H1 (cell line): ENCODE results near the gene TTI1.

Experiments
- CHD1 ChIP-seq: IDR thresholded peaks from 2 replicates; pipeline ENCODE4 v1.6.1; 2012; ENCODE audit warnings: low read depth, low read length, improper control_type of control experiment
- CHD2 ChIP-seq: IDR thresholded peaks from 2 replicates; pipeline ENCODE4 v1.6.1; 2012; ENCODE audit warnings: low read length, improper control_type of control experiment
- CTCF ChIP-seq, 3 experiments: IDR thresholded peaks; 1 replicate in 2 of 3; 2 replicates in 1 of 3; pipeline versions ENCODE4 v1.5.1 to v1.6.1; 2011; ENCODE audit warnings: low read length in 3 of 3, mild to moderate bottlenecking in 3 of 3, inconsistent platforms in 2 of 3, low read depth in 1 of 3, moderate library complexity in 1 of 3; ENCODE audit not compliant: insufficient read depth in 1 of 3; ENCODE audit errors: control extremely low read depth in 1 of 3
- EGR1 ChIP-seq: IDR thresholded peaks from 2 replicates; pipeline ENCODE4 v1.6.1; 2011; ENCODE audit warnings: low read depth, low read length, borderline replicate concordance
- EZH2 ChIP-seq: fragments of 200-600 bp; sonication (generic); IDR thresholded peaks from 2 replicates; pipeline ENCODE4 v1.7.1; 2012; ENCODE audit warnings: low read depth, mild to moderate bottlenecking, moderate library complexity, low read length, inconsistent platforms; ENCODE audit not compliant: severe bottlenecking
- FOSL1 ChIP-seq: IDR thresholded peaks from 2 replicates; pipeline ENCODE4 v1.6.1; 2011; ENCODE audit warnings: mild to moderate bottlenecking, low read depth, low read length, moderate library complexity; ENCODE audit not compliant: insufficient read depth
- NANOG ChIP-seq: IDR thresholded peaks from 2 replicates; pipeline ENCODE4 v1.6.1; 2011; ENCODE audit warnings: low read length, low read depth, mild to moderate bottlenecking, inconsistent platforms; ENCODE audit not compliant: insufficient read depth, poor library complexity, severe bottlenecking
- POLR2A ChIP-seq, 2 experiments: IDR thresholded peaks; 1 replicate in 1 of 2; 2 replicates in 1 of 2; pipeline ENCODE4 v1.6.1; 2011; ENCODE audit warnings: low read depth in 2 of 2, low read length in 2 of 2, mild to moderate bottlenecking in 2 of 2; ENCODE audit errors: control extremely low read depth in 1 of 2
- POLR2AphosphoS5 ChIP-seq: IDR thresholded peaks from 2 replicates; pipeline ENCODE4 v1.6.1; 2011; ENCODE audit warnings: low read depth, low read length
- USF2 ChIP-seq: IDR thresholded peaks from 2 replicates; pipeline ENCODE4 v1.6.1; 2011; ENCODE audit warnings: low read length, improper control_type of control experiment
- ZNF274 ChIP-seq: IDR thresholded peaks from 2 replicates; pipeline ENCODE4 v1.7.0; 2012; ENCODE audit warnings: low read length, borderline replicate concordance; ENCODE audit errors: extremely low read depth
- TF ChIP-seq, protein P1 (sequence below): IDR thresholded peaks from 2 replicates; pipeline ENCODE4 v1.6.1; 2012; ENCODE audit warnings: low read length, inconsistent platforms
- TF ChIP-seq, protein P2 (sequence below): IDR thresholded peaks from 2 replicates; pipeline ENCODE4 v1.6.1; 2012; ENCODE audit warnings: inconsistent platforms
- TF ChIP-seq, protein P3 (sequence below): IDR thresholded peaks from 2 replicates; pipeline ENCODE4 v1.6.1; 2011; ENCODE audit warnings: low read depth, mild to moderate bottlenecking, low read length; ENCODE audit not compliant: insufficient read depth

DNA sequence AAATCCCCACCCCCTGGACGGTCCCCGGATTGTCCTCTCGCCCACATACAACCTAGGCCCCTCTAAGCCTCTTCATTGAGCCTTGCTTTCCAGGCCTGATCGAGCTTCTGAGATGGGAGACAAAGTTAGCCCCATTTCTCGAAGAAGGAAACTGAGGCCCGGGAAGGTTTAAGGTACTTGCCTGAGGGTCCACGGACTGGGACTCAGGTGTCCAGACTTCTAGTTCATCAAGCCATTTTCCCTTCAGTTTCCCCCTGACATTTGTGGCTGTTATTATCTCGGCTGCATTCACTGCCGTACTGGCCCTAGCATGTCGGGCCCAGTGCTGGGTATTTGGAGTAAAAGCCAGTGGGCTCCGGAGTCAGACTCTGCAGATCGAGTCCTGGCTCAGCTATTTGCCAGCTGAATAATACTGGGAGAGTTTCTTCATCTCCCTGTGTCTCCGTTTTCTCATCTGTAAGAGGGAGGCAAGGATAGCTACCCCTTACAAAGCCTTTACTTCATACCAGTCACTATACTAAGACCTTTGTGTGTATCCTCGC lies 923 bp upstream of the TTI1 start:
- TF ChIP-seq, protein P1, sequence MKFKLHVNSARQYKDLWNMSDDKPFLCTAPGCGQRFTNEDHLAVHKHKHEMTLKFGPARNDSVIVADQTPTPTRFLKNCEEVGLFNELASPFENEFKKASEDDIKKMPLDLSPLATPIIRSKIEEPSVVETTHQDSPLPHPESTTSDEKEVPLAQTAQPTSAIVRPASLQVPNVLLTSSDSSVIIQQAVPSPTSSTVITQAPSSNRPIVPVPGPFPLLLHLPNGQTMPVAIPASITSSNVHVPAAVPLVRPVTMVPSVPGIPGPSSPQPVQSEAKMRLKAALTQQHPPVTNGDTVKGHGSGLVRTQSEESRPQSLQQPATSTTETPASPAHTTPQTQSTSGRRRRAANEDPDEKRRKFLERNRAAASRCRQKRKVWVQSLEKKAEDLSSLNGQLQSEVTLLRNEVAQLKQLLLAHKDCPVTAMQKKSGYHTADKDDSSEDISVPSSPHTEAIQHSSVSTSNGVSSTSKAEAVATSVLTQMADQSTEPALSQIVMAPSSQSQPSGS = no peak
- no peak for TF ChIP-seq NANOG
- TF ChIP-seq EZH2 = no peak
- no peak for TF ChIP-seq USF2
- TF ChIP-seq POLR2AphosphoS5 = no peak
- TF ChIP-seq, protein P2, sequence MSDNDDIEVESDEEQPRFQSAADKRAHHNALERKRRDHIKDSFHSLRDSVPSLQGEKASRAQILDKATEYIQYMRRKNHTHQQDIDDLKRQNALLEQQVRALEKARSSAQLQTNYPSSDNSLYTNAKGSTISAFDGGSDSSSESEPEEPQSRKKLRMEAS = no peak
- no peak for TF ChIP-seq CTCF (IDR thresholded peaks at IDR 0.05; ENCODE audit: control extremely low read depth in 1 of 3, insufficient read depth in 1 of 3, low read depth in 1 of 3, low read length in 3 of 3)
- TF ChIP-seq, protein P3, sequence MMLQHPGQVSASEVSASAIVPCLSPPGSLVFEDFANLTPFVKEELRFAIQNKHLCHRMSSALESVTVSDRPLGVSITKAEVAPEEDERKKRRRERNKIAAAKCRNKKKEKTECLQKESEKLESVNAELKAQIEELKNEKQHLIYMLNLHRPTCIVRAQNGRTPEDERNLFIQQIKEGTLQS = no peak
- no peak for TF ChIP-seq EGR1
- TF ChIP-seq ZNF274 = no peak
- TF ChIP-seq CHD1 = no peak
- TF ChIP-seq POLR2A (IDR thresholded peaks at IDR 0.05; ENCODE audit: control extremely low read depth in 1 of 2, low read depth in 2 of 2, low read length in 2 of 2) = no peak
- TF ChIP-seq CHD2 = no peak
- no peak for TF ChIP-seq FOSL1
